HEK293 (cell line): ENCODE results near the gene SIRT7.

Experiments used
- CTCF ChIA-PET: fragments of 350-600 bp; formaldehyde crosslinking; extraction: SDS; loops from one replicate; lab custom pipeline; 2021; ENCODE audit warnings: antibody characterized with exemption; lab: Yijun Ruan, JAX
- POLR2A ChIA-PET: fragments of 300-600 bp; formaldehyde crosslinking; extraction: SDS; loops from one replicate; lab custom pipeline; 2020; ENCODE audit warnings: antibody characterized with exemption, inconsistent platforms; lab: Yijun Ruan, JAX
- H3K27ac ChIP-seq: fragments of 200-500 bp; sonication (Bioruptor generic); 2 replicates; pipeline ENCODE4 v1.5.1; 2014; ENCODE audit warnings: low read depth, low read length, control low read depth, inconsistent platforms; ENCODE audit errors: extremely low read depth
- H3K36me3 ChIP-seq, 2 experiments: fragments of 200-500 bp in 1 of 2; sonication (Bioruptor generic) in 1 of 2; 1 replicate in 1 of 2; 2 replicates in 1 of 2; pipeline ENCODE4 v1.5.1; 2014 to 2017; ENCODE audit warnings: inconsistent platforms in 2 of 2, low read length in 2 of 2; ENCODE audit not compliant: control insufficient read depth in 2 of 2, insufficient read depth in 1 of 2
- H3K4me1 ChIP-seq: fragments of 200-500 bp; sonication (Bioruptor generic); 2 replicates; pipeline ENCODE4 v1.5.1; 2014; ENCODE audit warnings: mild to moderate bottlenecking, low read length, inconsistent platforms; ENCODE audit not compliant: control insufficient read depth, insufficient read depth
- H3K4me3 ChIP-seq: 2 replicates; pipeline ENCODE4 v1.5.1; 2011; ENCODE audit warnings: low read depth, mild to moderate bottlenecking, control low read depth, low read length, moderate library complexity
- H3K9me3 ChIP-seq: fragments of 200-500 bp; sonication (Bioruptor generic); 2 replicates; pipeline ENCODE4 v1.5.1; 2014; ENCODE audit warnings: low read depth, low read length, inconsistent platforms; ENCODE audit not compliant: control insufficient read depth, insufficient read depth
- CTCF ChIP-seq: fragments of 450-650 bp; formaldehyde crosslinking; IDR thresholded peaks from 2 replicates; pipeline ENCODE4 v1.5.1; 2016; ENCODE audit warnings: missing biosample characterization, missing genetic modification characterization
- FEZF1 ChIP-seq: fragments of 450-650 bp; formaldehyde crosslinking; IDR thresholded peaks from 2 replicates; pipeline ENCODE4 v1.5.1; 2016; ENCODE audit warnings: missing biosample characterization, missing genetic modification characterization
- GLIS1 ChIP-seq: fragments of 450-650 bp; formaldehyde crosslinking; IDR thresholded peaks from 2 replicates; pipeline ENCODE4 v1.5.1; 2016; ENCODE audit warnings: missing biosample characterization, missing genetic modification characterization
- GLIS2 ChIP-seq: fragments of 450-650 bp; formaldehyde crosslinking; IDR thresholded peaks from 2 replicates; pipeline ENCODE4 v1.5.1; 2016; ENCODE audit warnings: missing biosample characterization, missing genetic modification characterization
- KLF17 ChIP-seq: fragments of 450-650 bp; formaldehyde crosslinking; IDR thresholded peaks from 2 replicates; pipeline ENCODE4 v1.5.1; 2016; ENCODE audit warnings: missing biosample characterization, missing genetic modification characterization
- KLF7 ChIP-seq: fragments of 450-650 bp; formaldehyde crosslinking; IDR thresholded peaks from 2 replicates; pipeline ENCODE4 v1.5.1; 2016; ENCODE audit warnings: missing biosample characterization, missing genetic modification characterization, borderline replicate concordance
- PRDM1 ChIP-seq: fragments of 450-650 bp; formaldehyde crosslinking; IDR thresholded peaks from 2 replicates; pipeline ENCODE4; 2016; ENCODE audit warnings: missing biosample characterization, missing genetic modification characterization
- SCRT1 ChIP-seq: fragments of 450-650 bp; formaldehyde crosslinking; IDR thresholded peaks from 2 replicates; pipeline ENCODE4 v1.5.1; 2016; ENCODE audit warnings: missing biosample characterization, missing genetic modification characterization, borderline replicate concordance
- SCRT2 ChIP-seq: fragments of 450-650 bp; formaldehyde crosslinking; IDR thresholded peaks from 2 replicates; pipeline ENCODE4 v1.5.1; 2016; ENCODE audit warnings: missing biosample characterization, missing genetic modification characterization
- YY1 ChIP-seq: fragments of 450-650 bp; formaldehyde crosslinking; IDR thresholded peaks from 2 replicates; pipeline ENCODE4 v1.5.1; 2018; ENCODE audit warnings: missing biosample characterization, missing genetic modification characterization
- ZBTB8A ChIP-seq: fragments of 450-650 bp; formaldehyde crosslinking; IDR thresholded peaks from 2 replicates; pipeline ENCODE4 v1.5.1; 2016; ENCODE audit warnings: missing biosample characterization, missing genetic modification characterization
- ZIC2 ChIP-seq: fragments of 450-650 bp; formaldehyde crosslinking; IDR thresholded peaks from 2 replicates; pipeline ENCODE4 v1.5.1; 2016; ENCODE audit warnings: missing biosample characterization, missing genetic modification characterization
- ZNF140 ChIP-seq: fragments of 450-650 bp; formaldehyde crosslinking; IDR thresholded peaks from 2 replicates; pipeline ENCODE4 v1.5.1; 2016; ENCODE audit warnings: missing biosample characterization, missing genetic modification characterization
- ZNF146 ChIP-seq: fragments of 450-650 bp; formaldehyde crosslinking; IDR thresholded peaks from 2 replicates; pipeline ENCODE4 v1.5.1; 2016; ENCODE audit warnings: missing biosample characterization, missing genetic modification characterization
- ZNF184 ChIP-seq: fragments of 450-650 bp; IDR thresholded peaks from 2 replicates; pipeline ENCODE4 v1.5.1; 2018; ENCODE audit warnings: missing biosample characterization, mild to moderate bottlenecking, missing genetic modification characterization
- ZNF211 ChIP-seq: fragments of 450-650 bp; formaldehyde crosslinking; IDR thresholded peaks from 2 replicates; pipeline ENCODE4 v1.5.1; 2016; ENCODE audit warnings: low read depth, missing biosample characterization, missing genetic modification characterization
- ZNF391 ChIP-seq: fragments of 450-650 bp; formaldehyde crosslinking; IDR thresholded peaks from 2 replicates; pipeline ENCODE4 v1.5.1; 2016; ENCODE audit warnings: low read depth, missing biosample characterization, missing genetic modification characterization, borderline replicate concordance
- ZNF416 ChIP-seq: fragments of 450-650 bp; formaldehyde crosslinking; IDR thresholded peaks from 2 replicates; pipeline ENCODE4 v1.5.1; 2016; ENCODE audit warnings: missing biosample characterization, missing genetic modification characterization
- ZNF433 ChIP-seq: fragments of 450-650 bp; formaldehyde crosslinking; IDR thresholded peaks from 2 replicates; pipeline ENCODE4 v1.5.1; 2016; ENCODE audit warnings: missing biosample characterization, missing genetic modification characterization, low read depth
- ZNF449 ChIP-seq: fragments of 450-650 bp; formaldehyde crosslinking; IDR thresholded peaks from 2 replicates; pipeline ENCODE4 v1.5.1; 2017; ENCODE audit warnings: missing biosample characterization, mild to moderate bottlenecking, missing genetic modification characterization, moderate library complexity
- ZNF48 ChIP-seq: fragments of 450-650 bp; formaldehyde crosslinking; IDR thresholded peaks from 2 replicates; pipeline ENCODE4 v1.5.1; 2016; ENCODE audit warnings: missing biosample characterization, missing genetic modification characterization
- ZNF555 ChIP-seq: fragments of 450-650 bp; formaldehyde crosslinking; conservative IDR thresholded peaks from 2 replicates; pipeline ENCODE4 v1.5.1; 2017; ENCODE audit warnings: missing biosample characterization, mild to moderate bottlenecking, missing genetic modification characterization, inconsistent platforms
- ZNF596 ChIP-seq: fragments of 450-650 bp; IDR thresholded peaks from 2 replicates; pipeline ENCODE4 v1.5.0; 2018; ENCODE audit warnings: missing biosample characterization, mild to moderate bottlenecking, missing genetic modification characterization, moderate library complexity
- ZNF645 ChIP-seq: fragments of 450-650 bp; formaldehyde crosslinking; IDR thresholded peaks from 2 replicates; pipeline ENCODE4; 2016; ENCODE audit warnings: missing biosample characterization, missing genetic modification characterization
- ZSCAN23 ChIP-seq: fragments of 450-650 bp; formaldehyde crosslinking; IDR thresholded peaks from 2 replicates; pipeline ENCODE4 v1.5.1; 2016; ENCODE audit warnings: missing biosample characterization, missing genetic modification characterization
- TF ChIP-seq, protein P1 (sequence below): fragments of 450-650 bp; formaldehyde crosslinking; IDR thresholded peaks from 2 replicates; pipeline ENCODE4 v1.5.1; 2016; ENCODE audit warnings: missing biosample characterization, missing genetic modification characterization
- TF ChIP-seq, protein P2 (sequence below): fragments of 450-650 bp; formaldehyde crosslinking; optimal IDR thresholded peaks from 2 replicates; pipeline ENCODE3; 2016; ENCODE audit warnings: missing biosample characterization, mild to moderate bottlenecking, missing genetic modification characterization

Gene SIRT7

GRCh38 chr17:81906476-81907218 lies 11.3 kb downstream of the SIRT7 start:
- Histone ChIP-seq H3K4me1 (peaks cover 4% of the 10 kb centered on the region), H3K27ac (no peak overlapping the region), H3K9me3 (no peaks in the 10 kb centered on the region), H3K36me3 (peaks cover 0 to 55% of the 10 kb centered on the region in 2 experiments; a peak in 1 of 3 replicates), H3K4me3 (no peak overlapping the region)
- POLR2A ChIA-PET: no interaction called here
- CTCF ChIA-PET: interaction anchor here (0.5 to 1.6 kb wide), 5 partner anchors 9 to 113 kb away, joined by 3 to 4 read pairs (median 3); no protein-coding TSS in a partner anchor
- TF ChIP-seq GLIS1 (tag by site-specific recombination) (peak; percentile 53), KLF17 (tag by site-specific recombination) (no peak), ZNF555 (no peak), ZIC2 (0 out of 2 replicates have a peak, but pooled peaks have one; percentile 10), KLF7 (tag by site-specific recombination) (no peak), ZNF391 (tag by site-specific recombination) (no peak), ZBTB8A (tag by site-specific recombination) (0 out of 2 replicates have a peak, but pooled peaks have one; percentile 38), YY1 (tag by site-specific recombination) (no peak), ZNF184 (no peak), SCRT1 (no peak), ZNF211 (no peak), ZNF140 (tag by site-specific recombination) (no peak), ZNF645 (tag by site-specific recombination) (no peak), PRDM1 (tag by site-specific recombination) (no peak), ZNF146 (tag by site-specific recombination) (no peak), ZSCAN23 (tag by site-specific recombination) (no peak), ZNF416 (tag by site-specific recombination) (no peak), ZNF48 (tag by site-specific recombination) (no peak), FEZF1 (tag by site-specific recombination) (no peak), CTCF (tag by site-specific recombination) (peak; percentile 72), GLIS2 (tag by site-specific recombination) (peak; percentile 35; the same call in 1 of the 2 replicates), ZNF449 (tag by site-specific recombination) (no peak), ZNF596 (tag by site-specific recombination) (no peak), ZNF433 (tag by site-specific recombination) (no peak), SCRT2 (tag by site-specific recombination) (no peak)
- TF ChIP-seq, protein P1, sequence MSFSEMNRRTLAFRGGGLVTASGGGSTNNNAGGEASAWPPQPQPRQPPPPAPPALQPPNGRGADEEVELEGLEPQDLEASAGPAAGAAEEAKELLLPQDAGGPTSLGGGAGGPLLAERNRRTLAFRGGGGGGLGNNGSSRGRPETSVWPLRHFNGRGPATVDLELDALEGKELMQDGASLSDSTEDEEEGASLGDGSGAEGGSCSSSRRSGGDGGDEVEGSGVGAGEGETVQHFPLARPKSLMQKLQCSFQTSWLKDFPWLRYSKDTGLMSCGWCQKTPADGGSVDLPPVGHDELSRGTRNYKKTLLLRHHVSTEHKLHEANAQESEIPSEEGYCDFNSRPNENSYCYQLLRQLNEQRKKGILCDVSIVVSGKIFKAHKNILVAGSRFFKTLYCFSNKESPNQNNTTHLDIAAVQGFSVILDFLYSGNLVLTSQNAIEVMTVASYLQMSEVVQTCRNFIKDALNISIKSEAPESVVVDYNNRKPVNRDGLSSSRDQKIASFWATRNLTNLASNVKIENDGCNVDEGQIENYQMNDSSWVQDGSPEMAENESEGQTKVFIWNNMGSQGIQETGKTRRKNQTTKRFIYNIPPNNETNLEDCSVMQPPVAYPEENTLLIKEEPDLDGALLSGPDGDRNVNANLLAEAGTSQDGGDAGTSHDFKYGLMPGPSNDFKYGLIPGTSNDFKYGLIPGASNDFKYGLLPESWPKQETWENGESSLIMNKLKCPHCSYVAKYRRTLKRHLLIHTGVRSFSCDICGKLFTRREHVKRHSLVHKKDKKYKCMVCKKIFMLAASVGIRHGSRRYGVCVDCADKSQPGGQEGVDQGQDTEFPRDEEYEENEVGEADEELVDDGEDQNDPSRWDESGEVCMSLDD: no peak
- TF ChIP-seq, protein P2, sequence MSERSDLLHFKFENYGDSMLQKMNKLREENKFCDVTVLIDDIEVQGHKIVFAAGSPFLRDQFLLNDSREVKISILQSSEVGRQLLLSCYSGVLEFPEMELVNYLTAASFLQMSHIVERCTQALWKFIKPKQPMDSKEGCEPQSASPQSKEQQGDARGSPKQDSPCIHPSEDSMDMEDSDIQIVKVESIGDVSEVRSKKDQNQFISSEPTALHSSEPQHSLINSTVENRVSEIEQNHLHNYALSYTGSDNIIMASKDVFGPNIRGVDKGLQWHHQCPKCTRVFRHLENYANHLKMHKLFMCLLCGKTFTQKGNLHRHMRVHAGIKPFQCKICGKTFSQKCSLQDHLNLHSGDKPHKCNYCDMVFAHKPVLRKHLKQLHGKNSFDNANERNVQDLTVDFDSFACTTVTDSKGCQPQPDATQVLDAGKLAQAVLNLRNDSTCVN: no peak
